Fibroblast of mammary gland (primary cell): ENCODE data around the gene C4orf51.

Experiments
- DNase-seq: peaks from one replicate; pipeline ENCODE4 v3.0.0-alpha.2; 2010; ENCODE audit warnings: low read depth
- H3K4me3 ChIP-seq: 2 replicates; pipeline ENCODE4 v1.5.1; 2011; ENCODE audit warnings: low read depth, mild to moderate bottlenecking, low read length, moderate library complexity; ENCODE audit not compliant: control insufficient read depth
- TF ChIP-seq, protein P1 (sequence below): conservative IDR thresholded peaks from 2 replicates; pipeline ENCODE4 v1.5.1; 2011; ENCODE audit warnings: low read depth, low read length, inconsistent platforms; ENCODE audit not compliant: control insufficient read depth, insufficient read depth

Gene C4orf51

DNA sequence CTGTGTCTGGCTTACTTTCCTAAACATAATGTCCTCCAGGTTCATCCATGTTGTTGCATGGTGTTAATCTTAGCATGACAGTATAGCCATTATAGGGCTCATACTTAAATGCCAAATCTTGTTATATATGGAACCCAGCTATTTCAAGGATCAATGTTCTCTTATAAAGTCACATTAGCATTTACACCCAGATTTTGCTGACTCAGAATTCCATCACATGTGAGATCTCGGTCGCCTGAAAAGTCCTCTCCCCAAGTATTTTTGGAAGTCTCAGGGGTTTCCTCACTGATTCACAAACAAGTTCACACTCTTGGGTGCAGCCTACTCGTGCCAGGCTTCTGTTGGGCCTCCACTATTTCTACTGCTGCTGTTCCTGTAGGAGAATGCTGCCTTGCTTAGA lies 19.9 kb upstream of the C4orf51 start:
- H3K4me3 ChIP-seq, result no peak overlapping the region
- TF ChIP-seq, protein P1, sequence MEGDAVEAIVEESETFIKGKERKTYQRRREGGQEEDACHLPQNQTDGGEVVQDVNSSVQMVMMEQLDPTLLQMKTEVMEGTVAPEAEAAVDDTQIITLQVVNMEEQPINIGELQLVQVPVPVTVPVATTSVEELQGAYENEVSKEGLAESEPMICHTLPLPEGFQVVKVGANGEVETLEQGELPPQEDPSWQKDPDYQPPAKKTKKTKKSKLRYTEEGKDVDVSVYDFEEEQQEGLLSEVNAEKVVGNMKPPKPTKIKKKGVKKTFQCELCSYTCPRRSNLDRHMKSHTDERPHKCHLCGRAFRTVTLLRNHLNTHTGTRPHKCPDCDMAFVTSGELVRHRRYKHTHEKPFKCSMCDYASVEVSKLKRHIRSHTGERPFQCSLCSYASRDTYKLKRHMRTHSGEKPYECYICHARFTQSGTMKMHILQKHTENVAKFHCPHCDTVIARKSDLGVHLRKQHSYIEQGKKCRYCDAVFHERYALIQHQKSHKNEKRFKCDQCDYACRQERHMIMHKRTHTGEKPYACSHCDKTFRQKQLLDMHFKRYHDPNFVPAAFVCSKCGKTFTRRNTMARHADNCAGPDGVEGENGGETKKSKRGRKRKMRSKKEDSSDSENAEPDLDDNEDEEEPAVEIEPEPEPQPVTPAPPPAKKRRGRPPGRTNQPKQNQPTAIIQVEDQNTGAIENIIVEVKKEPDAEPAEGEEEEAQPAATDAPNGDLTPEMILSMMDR, result no peak
- DNase-seq, result no peak

DNA sequence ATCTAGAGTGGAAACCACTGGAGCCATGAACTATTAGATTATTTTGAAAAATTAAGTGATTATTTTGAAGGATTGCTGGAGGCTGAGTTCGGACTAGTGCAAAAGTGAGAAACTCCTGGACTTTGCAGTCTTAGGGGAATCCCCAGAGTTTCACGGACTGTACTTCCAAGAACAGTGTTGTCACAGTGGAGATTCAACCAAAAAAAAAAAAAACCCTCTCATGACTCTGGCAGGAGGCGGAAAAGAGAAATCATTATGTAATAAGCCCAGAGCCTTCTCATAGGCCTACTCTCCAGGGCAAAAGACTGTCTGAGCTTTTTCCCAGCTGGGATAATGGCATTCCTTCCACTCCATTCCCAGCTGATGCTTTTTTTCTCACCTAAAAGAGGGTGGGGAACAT lies 16.8 kb upstream of the C4orf51 start:
- TF ChIP-seq, protein P1, result no peak
- DNase-seq, result peak; percentile 4
- no peak overlapping the region for H3K4me3 ChIP-seq

DNA sequence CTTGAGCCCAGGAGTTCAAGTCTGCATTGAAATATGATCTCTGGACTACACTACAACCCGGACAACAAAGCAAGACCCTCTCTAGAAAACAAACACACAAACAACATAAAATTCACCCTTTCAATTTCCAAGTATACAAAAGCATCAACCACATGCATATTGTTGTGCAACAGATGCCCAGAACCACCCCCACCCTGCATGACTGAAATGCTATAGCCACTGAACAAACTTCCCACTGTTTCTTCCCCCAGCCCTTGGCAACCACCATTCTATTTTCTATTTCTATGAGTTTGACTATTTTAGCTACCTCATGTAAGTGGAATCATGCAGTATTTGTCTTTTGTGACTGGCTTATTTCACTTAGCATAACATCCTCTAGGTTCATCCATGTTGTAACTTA lies 14.2 kb upstream of the C4orf51 start:
- H3K4me3 ChIP-seq, result no peak overlapping the region
- DNase-seq, result peak; percentile 10
- TF ChIP-seq, protein P1, result no peak

DNA sequence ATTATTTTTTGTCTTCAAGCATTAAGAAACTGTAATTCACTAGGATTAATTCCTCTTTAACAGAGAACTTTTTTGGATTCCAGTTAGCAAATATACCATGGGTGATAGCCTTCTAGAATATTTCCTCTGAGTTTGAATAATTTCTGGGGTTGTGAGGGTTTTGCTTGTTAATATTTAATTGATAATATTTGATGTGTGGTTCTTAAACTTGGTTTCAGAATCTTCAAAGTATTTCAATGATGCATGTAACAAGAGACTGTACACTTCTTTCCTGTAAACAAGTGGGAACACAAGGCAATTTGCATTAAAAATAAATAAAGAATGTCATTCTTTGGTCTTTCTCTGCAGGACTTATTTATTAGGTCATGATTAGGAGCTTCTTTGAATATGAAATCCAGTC lies 9.5 kb upstream of the C4orf51 start:
- no peak for DNase-seq
- TF ChIP-seq, protein P1, result no peak
- no peak overlapping the region for H3K4me3 ChIP-seq

DNA sequence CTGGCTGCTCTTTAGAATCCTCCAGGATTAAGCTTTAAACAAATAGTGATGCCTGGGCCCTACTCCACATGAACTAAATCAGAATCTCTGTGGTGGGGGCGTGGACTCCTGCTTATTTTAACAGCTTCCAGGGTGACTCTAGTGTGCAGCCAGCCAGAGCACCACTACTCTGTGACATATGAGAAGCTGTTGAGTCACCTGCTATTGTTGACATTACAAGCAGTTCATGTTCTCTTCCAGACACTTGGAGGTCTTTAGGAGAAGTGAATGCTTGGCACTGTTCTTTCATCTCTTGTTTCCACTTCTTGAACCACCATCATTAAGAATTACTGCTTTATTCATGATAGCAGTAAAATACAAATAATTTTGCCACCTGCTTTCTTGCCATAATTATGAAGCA lies 426 bp upstream of the C4orf51 start:
- peak; percentile 93 for DNase-seq
- H3K4me3 ChIP-seq, result no peak overlapping the region
- TF ChIP-seq, protein P1, result no peak

DNA sequence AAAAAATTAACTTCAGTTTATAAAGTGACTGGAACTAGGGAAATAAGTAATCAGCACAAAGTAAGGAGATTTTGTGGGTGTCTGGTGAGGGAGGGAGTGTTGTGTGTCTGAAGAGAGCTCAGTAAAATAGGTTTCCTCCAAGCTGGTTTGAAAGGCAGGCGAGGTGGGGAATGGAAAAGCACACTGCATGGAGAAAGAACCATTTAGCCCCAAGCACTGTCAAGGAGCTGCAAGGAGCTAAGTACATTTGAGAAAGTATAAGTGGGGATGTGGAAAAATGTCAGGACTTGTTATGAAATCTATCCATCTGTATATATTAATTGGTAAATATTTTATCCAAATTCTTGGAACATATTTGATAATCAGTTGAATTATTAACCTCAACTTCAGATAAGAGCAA lies 956 bp downstream of the C4orf51 start:
- no peak for DNase-seq
- TF ChIP-seq, protein P1, result no peak
- H3K4me3 ChIP-seq, result no peak overlapping the region

DNA sequence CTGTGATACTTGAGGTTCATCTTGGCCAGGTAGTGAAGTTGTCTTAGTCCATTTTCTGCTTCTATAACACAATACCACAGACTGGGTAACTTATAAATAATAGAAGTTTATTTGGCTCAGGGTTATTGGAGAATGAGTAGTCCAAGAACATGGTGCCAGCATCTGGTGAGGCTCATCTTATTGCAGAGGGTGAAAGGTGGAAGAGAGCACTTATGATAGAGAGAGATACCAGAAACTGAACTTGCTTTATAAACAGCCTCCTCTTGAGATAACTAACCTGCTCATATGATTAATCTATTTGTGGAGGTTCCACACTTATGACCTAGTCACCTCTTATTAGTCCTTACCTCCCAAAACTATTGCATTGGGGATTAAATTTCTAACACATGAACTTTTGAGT lies 1.6 kb downstream of the C4orf51 start:
- peak; percentile 16 for DNase-seq
- TF ChIP-seq, protein P1, result no peak

More for the DNA sequence above, 1.6 kb downstream of the C4orf51 start:
- H3K4me3 ChIP-seq, result no peak overlapping the region
